Fibroblast of villous mesenchyme (primary cell): Measurements from ENCODE around the gene CAD. TPM values are rescaled to one million over a fixed set of nuclear protein-coding genes. Genes with fewer than 3 reads are reported as not detected.
"Not testable (repeated sequence)": the region's sequence is repeated elsewhere in the genome, so short reads cannot be mapped to it uniquely, and the experiment has no call there.

ENCODE experiments used
- DNase-seq: peaks from one replicate; pipeline ENCODE4 v3.0.0-alpha.2; 2010; ENCODE audit warnings: low read depth
- H3K4me3 ChIP-seq: 2 replicates; pipeline ENCODE4 v1.5.1; 2011; ENCODE audit warnings: low read depth, mild to moderate bottlenecking, low read length
- CTCF ChIP-seq: IDR thresholded peaks from 2 replicates; pipeline ENCODE4 v1.5.1; 2012; ENCODE audit warnings: low read depth, mild to moderate bottlenecking, low read length; ENCODE audit not compliant: insufficient read depth
- total RNA-seq: library from RNA; depleted of rRNA; stranded (reverse); fragments of >200 nt; gene quantifications from 2 replicates; pipeline ENCODE4 v1.2.3, GENCODE V29; 2012

CAD gene
- total RNA-seq, 1 donor, result 32.4 TPM

GRCh38 chr2:27186613-27187345 is 30.4 kb upstream of the CAD start:
- H3K4me3 ChIP-seq, result no peak overlapping the region
- no peak for DNase-seq
- TF ChIP-seq CTCF, result no peak

- H3K4me3 ChIP-seq, result no peak overlapping the region
- no peak for TF ChIP-seq CTCF
- DNase-seq, result no peak
Observed at GRCh38 chr2:27189989-27190388, 27.2 kb upstream of the CAD start.

GRCh38 chr2:27191070-27191829 is 25.9 kb upstream of the CAD start:
- DNase-seq, result peak; percentile 83
- H3K4me3 ChIP-seq, result no peak overlapping the region
- peak; percentile 85 for TF ChIP-seq CTCF

- DNase-seq, result peak; percentile 38
- no peak for TF ChIP-seq CTCF
- H3K4me3 ChIP-seq, result no peak overlapping the region
Observed at GRCh38 chr2:27194538-27195354, 22.4 kb upstream of the CAD start.

- DNase-seq, result not testable (repeated sequence)
Observed at GRCh38 chr2:27195799-27196198, 21.4 kb upstream of the CAD start.

GRCh38 chr2:27198068-27198467 is 19.1 kb upstream of the CAD start:
- DNase-seq, H3K4me3 ChIP-seq: not testable (repeated sequence)

More at GRCh38 chr2:27195799-27196198, 21.4 kb upstream of the CAD start:
- H3K4me3 ChIP-seq, result not testable (repeated sequence)

GRCh38 chr2:27198627-27199026 is 18.5 kb upstream of the CAD start:
- no peak for TF ChIP-seq CTCF
- no peak for DNase-seq

More at GRCh38 chr2:27198627-27199026, 18.5 kb upstream of the CAD start:
- no peak overlapping the region for H3K4me3 ChIP-seq
